HCT116 (cell line): Measurements from ENCODE around the gene PPFIBP1.

Experiments
- CEBPB ChIP-seq: IDR thresholded peaks from 2 replicates; pipeline ENCODE4 v1.6.1; 2012; ENCODE audit warnings: low read depth
- ELF1 ChIP-seq: IDR thresholded peaks from 2 replicates; pipeline ENCODE4 v1.6.1; 2012; ENCODE audit warnings: low read depth, borderline replicate concordance
- POLR2A ChIP-seq: IDR thresholded peaks from 2 replicates; pipeline ENCODE4 v1.7.0; 2011; ENCODE audit warnings: borderline replicate concordance; ENCODE audit not compliant: insufficient read depth, insufficient read length; ENCODE audit errors: extremely low read depth
- RAD21 ChIP-seq: IDR thresholded peaks from 2 replicates; pipeline ENCODE4 v1.6.1; 2012; ENCODE audit warnings: low read depth, mild to moderate bottlenecking
- TF ChIP-seq, protein P1 (sequence below), 3 experiments: fragments of 200-600 bp in 1 of 3; sonication (generic) in 1 of 3; IDR thresholded peaks in 2 of 3; conservative IDR thresholded peaks in 1 of 3; 2 replicates each; pipeline ENCODE4 v1.5.1; 2012 to 2017; ENCODE audit warnings: low read depth in 2 of 3, low read length in 2 of 3, antibody characterized with exemption in 1 of 3, borderline replicate concordance in 1 of 3, control low read depth in 1 of 3, mild to moderate bottlenecking in 1 of 3, mixed read lengths in 1 of 3, mixed run types in 1 of 3, moderate library complexity in 1 of 3; ENCODE audit not compliant: insufficient read depth in 1 of 3

- TF ChIP-seq POLR2A (no peak), RAD21 (no peak), ELF1 (no peak), CEBPB (no peak)
- TF ChIP-seq, protein P1, sequence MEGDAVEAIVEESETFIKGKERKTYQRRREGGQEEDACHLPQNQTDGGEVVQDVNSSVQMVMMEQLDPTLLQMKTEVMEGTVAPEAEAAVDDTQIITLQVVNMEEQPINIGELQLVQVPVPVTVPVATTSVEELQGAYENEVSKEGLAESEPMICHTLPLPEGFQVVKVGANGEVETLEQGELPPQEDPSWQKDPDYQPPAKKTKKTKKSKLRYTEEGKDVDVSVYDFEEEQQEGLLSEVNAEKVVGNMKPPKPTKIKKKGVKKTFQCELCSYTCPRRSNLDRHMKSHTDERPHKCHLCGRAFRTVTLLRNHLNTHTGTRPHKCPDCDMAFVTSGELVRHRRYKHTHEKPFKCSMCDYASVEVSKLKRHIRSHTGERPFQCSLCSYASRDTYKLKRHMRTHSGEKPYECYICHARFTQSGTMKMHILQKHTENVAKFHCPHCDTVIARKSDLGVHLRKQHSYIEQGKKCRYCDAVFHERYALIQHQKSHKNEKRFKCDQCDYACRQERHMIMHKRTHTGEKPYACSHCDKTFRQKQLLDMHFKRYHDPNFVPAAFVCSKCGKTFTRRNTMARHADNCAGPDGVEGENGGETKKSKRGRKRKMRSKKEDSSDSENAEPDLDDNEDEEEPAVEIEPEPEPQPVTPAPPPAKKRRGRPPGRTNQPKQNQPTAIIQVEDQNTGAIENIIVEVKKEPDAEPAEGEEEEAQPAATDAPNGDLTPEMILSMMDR (IDR thresholded peaks at IDR 0.05 in 2 of 3, conservative IDR thresholded peaks at IDR 0.05 in 1 of 3; ENCODE audit: borderline replicate concordance in 1 of 3, insufficient read depth in 1 of 3, low read depth in 2 of 3, low read length in 2 of 3): no peak
Observed at GRCh38 chr12:27709932-27710591, 186.1 kb downstream of the PPFIBP1 start.
